GM20000 (cell line): Measurements from ENCODE around the gene CAMK4.

Source experiments
- DNase-seq: peaks from one replicate; pipeline ENCODE4 v3.0.0; 2012; ENCODE audit warnings: low spot score
- CTCF ChIP-seq: IDR thresholded peaks from 2 replicates; pipeline ENCODE4 v1.5.1; 2012; ENCODE audit warnings: mild to moderate bottlenecking, control low read depth; ENCODE audit errors: extremely low read depth, missing control alignments

Gene CAMK4

DNA sequence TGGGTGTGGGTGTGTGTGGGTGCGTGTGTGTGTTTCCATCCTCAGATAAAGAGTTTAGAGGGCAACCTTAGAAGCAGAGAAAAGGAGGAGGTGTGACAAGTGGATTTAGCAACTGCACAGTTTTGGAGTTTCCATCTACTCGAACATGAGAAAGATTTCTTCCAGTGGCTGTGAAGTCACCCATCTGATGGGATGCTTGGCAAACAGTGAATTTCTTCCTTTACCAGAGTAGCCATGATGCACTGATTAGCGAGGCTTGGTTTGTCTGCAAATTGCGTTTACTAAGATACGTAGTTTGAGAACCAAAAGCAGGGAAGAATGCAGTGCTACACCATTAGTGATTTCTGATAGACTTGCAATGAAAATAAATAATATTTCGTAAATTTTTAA, 288.9 kb downstream of the CAMK4 start:
- no peak for TF ChIP-seq CTCF
- no peak for DNase-seq

- DNase-seq = no peak
- TF ChIP-seq CTCF = no peak
Measured at GRCh38 chr5:111514087-111514486, 289.9 kb downstream of the CAMK4 start.

- no peak for DNase-seq
- TF ChIP-seq CTCF = no peak
Measured at GRCh38 chr5:111517853-111518501, 293.8 kb downstream of the CAMK4 start.

GRCh38 chr5:111518777-111519176, 294.6 kb downstream of the CAMK4 start:
- TF ChIP-seq CTCF = no peak

GRCh38 chr5:111520908-111521307, 296.7 kb downstream of the CAMK4 start:
- TF ChIP-seq CTCF = no peak
- DNase-seq = no peak

More at GRCh38 chr5:111518777-111519176, 294.6 kb downstream of the CAMK4 start:
- no peak for DNase-seq

- no peak for TF ChIP-seq CTCF
- no peak for DNase-seq
Measured at GRCh38 chr5:111528056-111528455, 303.9 kb downstream of the CAMK4 start.

- peak; percentile 50 for DNase-seq
- no peak for TF ChIP-seq CTCF
Measured at GRCh38 chr5:111530298-111530740, 306.1 kb downstream of the CAMK4 start.
